Activated naive CD4-positive, alpha-beta T cell treated with anti-CD3 and anti-CD28 coated beads, Interleukin-2, amount 10 ng/mL, durations not matched to agents 7 days and 5 days (primary cell): ENCODE results near the gene LSM14A.
A peak's percentile ranks its signal among the peaks of the same experiment; 100 is the strongest.
"Not testable (repeated sequence)": the region's sequence is repeated elsewhere in the genome, so short reads cannot be mapped to it uniquely, and the experiment has no call there.

Experiments used
- CTCF ChIA-PET: fragments of 350-600 bp; sonication (Branson Sonifier 250); formaldehyde crosslinking; loops from one replicate; lab custom pipeline; 2021; ENCODE audit warnings: antibody characterized with exemption; lab: Charles Lee
- DNase-seq: peaks from one replicate; pipeline ENCODE4 v3.0.0-alpha.2; 2020
- H3K27ac Mint-ChIP-seq: one replicate; pipeline ENCODE4 v1.8.0; 2021; ENCODE audit warnings: mild to moderate bottlenecking, moderate library complexity, mixed read lengths
- H3K27me3 Mint-ChIP-seq: one replicate; pipeline ENCODE4 v1.8.0; 2021; ENCODE audit warnings: mild to moderate bottlenecking, mixed read lengths
- H3K36me3 Mint-ChIP-seq: one replicate; pipeline ENCODE4 v1.8.0; 2021; ENCODE audit warnings: mixed read lengths
- H3K4me1 Mint-ChIP-seq: one replicate; pipeline ENCODE4 v1.8.0; 2021; ENCODE audit warnings: mixed read lengths
- H3K4me3 Mint-ChIP-seq: one replicate; pipeline ENCODE4 v1.8.0; 2021; ENCODE audit warnings: mild to moderate bottlenecking, moderate library complexity, mixed read lengths
- H3K9me3 Mint-ChIP-seq: one replicate; pipeline ENCODE4 v1.8.0; 2021; ENCODE audit warnings: mixed read lengths

The LSM14A gene

DNA sequence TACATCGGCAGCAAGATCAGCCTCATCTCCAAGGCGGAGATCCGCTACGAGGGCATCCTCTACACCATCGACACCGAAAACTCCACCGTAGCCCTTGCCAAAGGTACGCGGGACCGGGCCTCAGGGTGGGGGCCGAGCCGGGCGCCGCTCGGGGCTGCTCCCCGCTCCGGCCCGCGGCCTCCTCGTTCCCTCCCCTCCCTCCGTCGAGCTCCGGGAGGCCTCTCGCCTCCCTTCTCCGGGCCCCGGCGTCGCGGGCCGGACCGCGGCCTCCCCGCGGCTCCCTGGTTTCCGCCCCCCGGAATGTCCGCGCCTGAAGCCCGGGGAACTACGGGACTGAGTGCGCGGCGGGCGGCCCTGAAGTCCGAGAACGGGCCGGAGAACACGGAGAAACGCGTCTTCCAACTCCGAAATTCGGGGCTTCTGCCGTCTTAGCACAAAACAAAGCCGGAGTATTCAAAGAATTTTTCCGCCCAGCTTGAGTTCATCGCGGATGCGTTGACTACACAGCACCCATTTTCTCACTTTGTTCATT lies 423 bp downstream of the LSM14A start:
- peaks cover 32% of the 10 kb centered on the region for H3K36me3 Mint-ChIP-seq
- DNase-seq = peak; percentile 37
- no peaks in the 10 kb centered on the region for H3K27me3 Mint-ChIP-seq
- peak overlapping the region; percentile 82 for H3K4me3 Mint-ChIP-seq
- peaks cover 49% of the 10 kb centered on the region for H3K4me1 Mint-ChIP-seq
- H3K27ac Mint-ChIP-seq = peak overlapping the region; percentile 93
- no peaks in the 10 kb centered on the region for H3K9me3 Mint-ChIP-seq
- CTCF ChIA-PET = interaction anchor here (1.0 kb wide), 1 partner anchor 55 kb away, joined by 4 read pairs; no protein-coding TSS in a partner anchor

DNA sequence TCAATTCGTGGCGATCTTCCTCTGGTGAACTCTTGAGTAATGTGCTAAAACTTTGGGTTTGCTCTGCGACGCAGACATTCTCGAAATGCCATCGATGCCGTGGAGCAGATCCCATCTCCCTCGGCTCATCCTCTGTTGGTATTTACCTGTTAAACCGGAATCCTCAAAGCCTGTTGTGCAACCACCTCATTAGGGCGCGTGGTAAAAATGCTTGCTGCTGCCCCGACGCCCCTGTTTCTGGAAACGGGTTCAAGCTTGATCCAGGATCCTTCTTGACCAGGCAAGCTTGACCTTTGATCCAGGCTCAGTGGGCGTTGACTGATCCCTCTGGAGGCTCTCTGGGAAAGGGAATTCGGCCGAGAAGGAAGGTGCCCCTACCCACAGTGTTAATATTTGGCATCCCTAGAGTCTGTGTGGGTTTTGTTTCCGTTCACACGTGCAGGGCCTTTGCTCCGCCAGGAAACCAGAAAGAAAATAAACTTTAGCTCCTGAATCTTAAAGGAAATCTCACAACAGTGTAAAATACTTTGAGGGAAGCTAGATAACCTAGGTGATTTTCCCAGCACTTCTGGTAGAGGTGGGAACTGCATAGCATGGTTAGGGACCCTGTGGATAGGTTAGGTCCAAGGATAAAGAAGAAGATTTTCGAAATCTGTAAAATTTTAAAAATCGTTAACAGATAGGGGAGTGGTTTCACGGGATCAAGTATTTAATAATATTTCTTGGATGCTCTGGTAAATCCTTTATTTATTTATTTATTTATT lies 1.1 kb downstream of the LSM14A start:
- Mint-ChIP-seq H3K27ac (peak overlapping the region; percentile 93), H3K36me3 (peaks cover 32% of the 10 kb centered on the region), H3K4me3 (peak overlapping the region; percentile 82), H3K27me3 (no peaks in the 10 kb centered on the region), H3K4me1 (peaks cover 54% of the 10 kb centered on the region), H3K9me3 (no peaks in the 10 kb centered on the region)
- DNase-seq = no peak
- CTCF ChIA-PET = interaction anchor here (0.9 to 1.0 kb wide), 2 partner anchors 52 to 54 kb away, joined by 3 to 4 read pairs; no protein-coding TSS in a partner anchor

DNA sequence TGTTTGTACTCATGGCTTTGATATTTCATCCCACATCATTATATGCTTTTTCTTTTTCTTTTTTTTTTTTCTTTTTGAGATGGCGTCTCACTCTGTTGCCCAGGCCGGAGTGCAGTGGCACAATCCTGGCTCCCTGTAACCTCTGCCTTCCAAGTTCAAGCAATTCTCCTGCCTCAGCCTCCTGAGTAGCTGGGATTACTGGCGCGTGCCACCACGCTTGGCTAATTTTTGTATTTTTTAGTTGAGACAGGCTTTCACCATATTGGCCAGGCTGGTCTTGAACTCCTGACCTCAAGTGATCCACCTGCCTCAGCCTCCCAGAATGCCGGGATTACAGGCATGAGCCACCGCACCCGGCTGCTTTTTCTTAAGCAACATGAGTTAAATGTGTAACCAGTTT lies 2.9 kb downstream of the LSM14A start:
- H3K9me3 Mint-ChIP-seq, DNase-seq, CTCF ChIA-PET, H3K27ac Mint-ChIP-seq, H3K27me3 Mint-ChIP-seq: not testable (repeated sequence)
- Mint-ChIP-seq H3K4me1 (peaks cover 68% of the 10 kb centered on the region), H3K36me3 (peaks cover 38% of the 10 kb centered on the region), H3K4me3 (peak overlapping the region; percentile 33)

DNA sequence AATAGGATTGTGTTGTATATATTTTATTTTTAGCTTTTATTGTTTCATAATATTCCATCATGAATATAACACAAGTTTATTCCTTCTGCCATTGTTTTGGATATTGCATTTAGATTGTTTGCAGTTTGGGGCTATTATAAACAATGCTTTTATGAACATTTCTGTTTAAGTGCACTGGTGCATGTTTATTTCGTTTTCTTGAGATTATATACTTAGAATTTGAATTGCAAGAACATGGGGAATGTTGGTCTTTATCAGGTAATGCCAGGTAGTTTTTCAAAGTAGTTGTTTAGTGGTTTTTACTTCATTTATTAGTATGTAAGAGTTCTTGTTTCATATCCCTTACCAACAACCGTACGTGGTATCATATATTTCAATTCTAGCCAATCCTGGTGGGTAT lies 4.3 kb downstream of the LSM14A start:
- peaks cover 74% of the 10 kb centered on the region for H3K4me1 Mint-ChIP-seq
- DNase-seq = no peak
- H3K9me3 Mint-ChIP-seq = no peaks in the 10 kb centered on the region
- H3K27me3 Mint-ChIP-seq = no peaks in the 10 kb centered on the region
- H3K36me3 Mint-ChIP-seq = peaks cover 50% of the 10 kb centered on the region
- H3K4me3 Mint-ChIP-seq = no peak overlapping the region
- CTCF ChIA-PET = interaction anchor here (1.5 kb wide), 1 partner anchor 43 kb away, joined by 4 read pairs; no protein-coding TSS in a partner anchor
- no peak overlapping the region for H3K27ac Mint-ChIP-seq

DNA sequence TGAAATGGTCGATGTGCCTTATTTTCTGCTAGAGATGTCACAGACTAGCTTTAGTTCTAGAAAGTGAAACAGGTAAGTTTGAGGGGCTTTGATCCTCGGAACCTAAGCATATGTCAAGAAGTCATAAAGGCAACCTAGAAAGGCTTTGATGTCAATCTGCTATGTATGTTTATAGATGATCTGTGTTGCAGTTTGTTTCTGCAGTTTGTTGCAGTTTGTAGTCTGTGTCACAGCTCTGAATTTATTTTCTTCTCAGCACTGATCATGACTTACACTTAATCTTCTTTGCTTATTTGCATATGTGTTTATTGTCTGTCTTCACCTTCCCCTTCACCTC lies 5.9 kb downstream of the LSM14A start:
- CTCF ChIA-PET = interaction anchor here (0.7 to 0.9 kb wide), 2 partner anchors 41 to 136 kb away, joined by 3 to 4 read pairs; no protein-coding TSS in a partner anchor
- peak overlapping the region; percentile 70 for H3K27ac Mint-ChIP-seq
- no peaks in the 10 kb centered on the region for H3K9me3 Mint-ChIP-seq
- H3K27me3 Mint-ChIP-seq = no peaks in the 10 kb centered on the region
- no peak for DNase-seq
- H3K36me3 Mint-ChIP-seq = peaks cover 57% of the 10 kb centered on the region
- H3K4me3 Mint-ChIP-seq = no peak overlapping the region
- H3K4me1 Mint-ChIP-seq = peaks cover 83% of the 10 kb centered on the region

DNA sequence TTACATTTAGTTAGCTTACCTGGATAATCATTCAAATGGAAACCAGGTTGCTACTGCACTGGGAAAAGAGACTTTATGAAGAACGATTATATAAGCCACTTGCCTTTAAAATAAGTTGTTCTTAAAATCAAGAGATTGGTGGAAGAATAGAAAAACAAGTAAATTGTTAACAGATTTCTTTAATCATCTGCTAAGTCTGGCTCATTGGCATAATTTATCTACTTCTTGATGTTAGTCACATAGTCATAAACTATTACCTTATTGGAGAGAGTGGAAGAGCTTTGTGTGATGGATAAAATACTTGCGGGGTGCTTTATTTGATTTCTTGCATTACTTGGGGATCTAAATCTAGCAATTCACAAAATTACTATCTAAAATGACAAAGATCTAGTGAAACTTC lies 6.8 kb downstream of the LSM14A start:
- DNase-seq = no peak
- Mint-ChIP-seq H3K4me1 (peaks cover 76% of the 10 kb centered on the region), H3K9me3 (no peaks in the 10 kb centered on the region), H3K36me3 (peaks cover 50% of the 10 kb centered on the region), H3K27ac (no peak overlapping the region), H3K27me3 (no peaks in the 10 kb centered on the region), H3K4me3 (no peak overlapping the region)
- CTCF ChIA-PET = no interaction called here

DNA sequence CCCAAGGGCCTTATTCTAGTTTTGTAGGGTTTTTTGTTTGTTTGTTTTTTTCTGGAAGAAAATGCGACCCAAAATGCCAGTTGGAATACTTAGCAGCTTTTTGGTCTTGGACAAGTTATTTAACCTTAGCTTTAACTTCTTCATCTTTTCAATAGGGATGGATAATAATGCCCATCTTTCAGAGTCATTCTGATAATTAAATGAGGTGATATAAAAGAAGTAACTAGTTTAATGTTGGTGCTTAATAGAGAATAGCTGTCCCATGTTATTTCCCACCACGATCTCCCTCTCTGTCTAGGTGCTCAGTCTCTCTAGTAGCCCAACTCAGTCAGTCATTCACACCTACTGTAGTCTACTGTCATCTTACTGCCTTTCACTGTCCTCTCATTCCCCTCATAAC lies 8.0 kb downstream of the LSM14A start:
- Mint-ChIP-seq H3K36me3 (peaks cover 50% of the 10 kb centered on the region), H3K27me3 (no peaks in the 10 kb centered on the region), H3K4me1 (peaks cover 79% of the 10 kb centered on the region), H3K27ac (no peak overlapping the region), H3K9me3 (no peaks in the 10 kb centered on the region), H3K4me3 (no peak overlapping the region)
- CTCF ChIA-PET = no interaction called here
- no peak for DNase-seq

DNA sequence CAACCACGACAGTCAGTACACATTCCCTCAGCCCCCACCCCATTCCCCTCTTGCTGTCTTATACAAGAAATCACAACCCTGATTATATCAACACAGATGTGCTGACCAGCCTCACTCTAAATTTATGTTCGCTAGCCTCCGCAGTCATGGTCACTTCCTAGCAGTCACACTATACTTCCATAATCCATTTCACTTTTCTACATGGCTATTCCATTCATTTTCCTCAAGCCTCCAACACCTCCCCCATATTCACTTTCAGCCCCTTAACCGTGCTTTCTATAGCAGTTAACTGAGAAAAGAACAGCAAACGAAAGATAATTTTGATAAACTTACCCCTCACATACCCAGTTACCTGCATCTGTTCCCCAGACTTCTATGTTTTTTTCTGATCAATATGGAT lies 8.4 kb downstream of the LSM14A start:
- Mint-ChIP-seq H3K27me3 (no peaks in the 10 kb centered on the region), H3K4me3 (no peak overlapping the region), H3K36me3 (peaks cover 48% of the 10 kb centered on the region), H3K9me3 (no peaks in the 10 kb centered on the region), H3K4me1 (peaks cover 79% of the 10 kb centered on the region), H3K27ac (no peak overlapping the region)
- CTCF ChIA-PET = no interaction called here
- DNase-seq = no peak

DNA sequence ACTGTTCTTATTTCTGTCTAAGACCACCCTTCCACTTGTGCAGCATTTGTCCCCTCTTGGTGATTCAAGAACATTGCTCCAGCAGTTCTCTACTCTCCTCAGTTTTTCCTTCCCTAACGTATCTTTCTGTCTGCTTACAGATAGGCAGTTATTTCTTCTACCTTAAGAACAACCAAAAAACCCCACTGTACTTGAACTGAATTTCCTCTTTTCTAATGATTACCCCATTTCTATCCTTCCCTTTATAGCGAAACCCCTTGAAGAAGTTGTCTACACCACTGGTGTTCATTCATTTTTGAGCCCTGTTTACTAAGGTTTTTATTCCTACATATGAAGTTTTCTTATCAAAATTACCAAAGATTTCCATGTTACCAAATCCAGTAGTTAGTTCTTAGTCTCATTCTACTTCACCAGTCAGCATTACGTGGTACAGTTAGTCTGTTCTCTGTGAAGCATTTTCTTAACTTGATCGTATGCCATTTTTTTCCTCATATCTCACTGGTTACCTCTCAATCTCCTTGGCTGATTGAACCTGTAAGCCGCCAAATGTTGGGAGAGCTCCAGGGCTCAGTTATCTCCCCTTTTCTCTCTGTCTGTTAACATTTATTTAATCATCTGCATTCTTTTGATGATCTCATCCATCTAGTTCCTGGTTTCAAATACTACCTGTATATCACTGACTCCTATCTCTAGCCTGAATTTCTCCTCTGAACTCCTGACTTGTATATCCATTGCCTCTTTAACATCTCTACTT lies 9.0 kb downstream of the LSM14A start:
- H3K27ac Mint-ChIP-seq = peak overlapping the region; percentile 6
- no peaks in the 10 kb centered on the region for H3K27me3 Mint-ChIP-seq
- no peak for DNase-seq
- CTCF ChIA-PET = no interaction called here
- H3K4me3 Mint-ChIP-seq = no peak overlapping the region
- H3K9me3 Mint-ChIP-seq = no peaks in the 10 kb centered on the region
- H3K36me3 Mint-ChIP-seq = peaks cover 45% of the 10 kb centered on the region
- peaks cover 79% of the 10 kb centered on the region for H3K4me1 Mint-ChIP-seq

DNA sequence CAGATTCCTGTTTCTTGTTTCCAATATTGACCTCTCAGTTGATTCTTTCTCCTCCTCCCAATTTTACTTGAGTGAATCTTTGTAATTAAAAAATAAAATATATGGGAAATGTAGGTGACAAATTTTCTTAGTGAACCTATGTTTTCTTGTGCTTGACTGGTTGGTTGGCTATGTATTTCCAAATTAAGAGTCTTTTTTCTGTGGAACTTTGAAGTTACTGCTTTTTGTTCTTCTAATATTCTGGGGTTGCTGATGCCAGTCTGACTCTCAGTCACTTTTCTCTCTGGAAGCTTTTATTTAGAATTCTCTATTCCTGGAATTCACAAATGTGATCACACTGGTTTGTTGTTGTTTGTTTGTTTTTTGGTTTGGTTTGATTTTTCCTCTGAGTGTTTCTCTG lies 9.8 kb downstream of the LSM14A start:
- H3K27me3 Mint-ChIP-seq = no peaks in the 10 kb centered on the region
- CTCF ChIA-PET = no interaction called here
- H3K4me3 Mint-ChIP-seq = no peak overlapping the region
- H3K27ac Mint-ChIP-seq = no peak overlapping the region
- H3K36me3 Mint-ChIP-seq = peaks cover 44% of the 10 kb centered on the region
- H3K9me3 Mint-ChIP-seq = no peaks in the 10 kb centered on the region
- H3K4me1 Mint-ChIP-seq = peaks cover 76% of the 10 kb centered on the region
- DNase-seq = no peak

DNA sequence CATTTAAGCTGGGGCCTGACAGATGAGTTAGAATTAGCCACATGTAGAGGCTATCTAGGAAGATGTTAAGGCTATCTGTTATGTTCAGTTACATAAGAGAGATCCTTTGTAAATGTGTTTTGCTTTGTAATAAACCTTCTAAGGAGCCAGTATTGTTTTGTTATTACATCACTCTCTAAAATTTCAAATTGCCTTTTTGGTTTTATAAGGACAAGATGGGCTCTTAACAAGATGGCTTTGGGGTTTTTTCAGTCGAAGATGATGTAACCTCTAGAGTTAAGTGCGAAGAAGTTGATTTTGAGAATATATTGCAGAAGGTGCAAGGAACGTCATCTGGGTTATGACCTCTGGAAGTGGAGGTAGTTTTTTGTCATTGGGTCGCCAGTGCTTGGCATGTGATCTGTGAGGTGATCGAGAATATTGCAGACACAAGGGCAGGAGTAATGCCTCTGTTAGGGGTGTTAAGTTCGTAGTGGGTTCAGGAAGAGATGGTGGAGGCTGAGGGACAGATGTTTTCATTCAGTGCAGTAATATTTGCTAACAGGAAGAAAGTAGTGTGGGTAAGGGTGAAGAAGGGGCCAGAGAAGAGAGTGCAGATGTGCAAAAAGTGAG lies 12.7 kb downstream of the LSM14A start:
- CTCF ChIA-PET = interaction anchor here (0.6 kb wide), 1 partner anchor 40 kb away, joined by 3 read pairs; no protein-coding TSS in a partner anchor
- H3K27ac Mint-ChIP-seq = no peak overlapping the region
- no peaks in the 10 kb centered on the region for H3K27me3 Mint-ChIP-seq
- no peaks in the 10 kb centered on the region for H3K9me3 Mint-ChIP-seq
- H3K4me3 Mint-ChIP-seq = no peak overlapping the region
- peaks cover 39% of the 10 kb centered on the region for H3K36me3 Mint-ChIP-seq
- peaks cover 61% of the 10 kb centered on the region for H3K4me1 Mint-ChIP-seq
- DNase-seq = no peak

DNA sequence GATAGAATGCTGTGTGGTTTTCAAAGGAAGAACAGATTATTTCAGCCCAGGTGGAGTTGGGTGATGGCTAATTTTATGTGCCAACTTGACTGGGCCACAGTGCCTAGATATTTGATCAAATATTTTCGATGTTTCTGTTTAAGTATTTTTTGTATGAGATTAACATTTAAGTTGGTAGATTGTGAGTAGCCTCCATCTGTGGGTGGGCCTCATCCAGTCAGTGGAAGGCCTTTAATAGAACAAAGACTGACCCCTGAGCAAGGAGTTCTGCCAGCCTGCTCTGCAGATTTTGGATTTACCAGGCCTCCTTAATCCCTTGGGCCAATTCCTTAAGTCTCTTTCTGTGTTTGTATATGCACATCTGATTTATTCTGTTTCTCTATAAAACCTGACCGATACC lies 13.9 kb downstream of the LSM14A start:
- Mint-ChIP-seq H3K4me1 (peaks cover 55% of the 10 kb centered on the region), H3K4me3 (no peak overlapping the region), H3K27me3 (no peaks in the 10 kb centered on the region), H3K36me3 (peaks cover 30% of the 10 kb centered on the region), H3K9me3 (no peaks in the 10 kb centered on the region), H3K27ac (no peak overlapping the region)
- CTCF ChIA-PET = no interaction called here
- no peak for DNase-seq

DNA sequence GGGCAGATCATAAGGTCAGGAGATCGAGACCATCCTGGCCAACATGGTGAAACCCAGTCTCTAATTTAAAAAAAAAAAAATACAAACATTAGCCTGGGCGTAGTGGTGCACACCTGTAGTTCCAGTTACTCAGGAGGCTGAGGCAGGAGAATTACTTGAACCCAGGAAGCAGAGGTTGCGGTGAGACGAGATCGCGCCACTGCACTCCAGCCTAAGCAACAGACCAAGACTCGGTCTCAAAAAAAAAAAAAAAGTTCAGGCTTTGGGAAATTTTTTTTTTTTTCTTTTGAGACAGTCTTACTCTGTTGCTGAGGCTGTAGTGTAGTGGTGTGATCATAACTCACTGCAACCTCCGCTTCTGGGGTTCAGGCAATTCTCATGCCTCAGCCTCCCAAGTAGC lies 14.7 kb downstream of the LSM14A start:
- Mint-ChIP-seq H3K9me3 (no peaks in the 10 kb centered on the region), H3K4me3 (no peak overlapping the region), H3K36me3 (peaks cover 28% of the 10 kb centered on the region), H3K27ac (no peak overlapping the region), H3K4me1 (peaks cover 55% of the 10 kb centered on the region), H3K27me3 (no peaks in the 10 kb centered on the region)
- DNase-seq = no peak
- CTCF ChIA-PET = no interaction called here

DNA sequence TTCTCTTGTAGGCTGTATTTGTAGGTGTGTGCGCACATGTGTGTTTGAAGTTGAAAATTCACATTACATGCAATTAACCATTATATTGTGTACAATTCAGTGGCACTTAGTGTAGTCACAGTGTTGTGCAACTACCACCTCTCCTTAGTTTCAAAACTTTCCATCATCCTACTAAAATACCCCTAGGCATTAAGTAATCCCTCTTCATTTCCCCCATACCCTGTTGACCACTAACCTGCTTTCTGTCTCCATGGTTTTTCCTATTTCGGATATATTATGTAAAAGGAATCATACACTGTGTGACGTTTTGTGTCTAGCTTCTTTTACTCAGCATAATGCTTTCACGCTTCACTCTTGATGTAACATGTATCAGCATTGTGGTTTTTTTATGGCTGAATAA lies 16.1 kb downstream of the LSM14A start:
- no peaks in the 10 kb centered on the region for H3K27me3 Mint-ChIP-seq
- H3K4me3 Mint-ChIP-seq = no peak overlapping the region
- H3K9me3 Mint-ChIP-seq = no peaks in the 10 kb centered on the region
- H3K27ac Mint-ChIP-seq = no peak overlapping the region
- CTCF ChIA-PET = interaction anchor here (1.1 kb wide), 1 partner anchor 44 kb away, joined by 3 read pairs; no protein-coding TSS in a partner anchor
- peaks cover 49% of the 10 kb centered on the region for H3K4me1 Mint-ChIP-seq
- peaks cover 21% of the 10 kb centered on the region for H3K36me3 Mint-ChIP-seq
- no peak for DNase-seq
